ENCODE data around the gene IKZF1. TPM values are rescaled to one million over a fixed set of nuclear protein-coding genes. Genes with fewer than 3 reads are reported as not detected.
A peak's percentile ranks its signal among the peaks of the same experiment; 100 is the strongest.

The IKZF1 gene
- total and polyA plus RNA-seq, 2 of the 4 experiments (the other 2 are of a cell fraction), result not detected

GRCh38 chr7:50399635-50400034 lies 95.1 kb downstream of the IKZF1 start:
- peak overlapping the region; percentile 9 for H2AK9ac ChIP-seq (replicated peaks; ENCODE audit: low read depth, low read length, poor library complexity)
- H2BK15ac ChIP-seq (ENCODE audit: low read depth, low read length), result no peak overlapping the region
- no peak overlapping the region for H3K4me3 ChIP-seq (ENCODE audit: insufficient read depth, low read depth, low read length)
- BruUV-seq (replicated peaks), result no TSS peak
- no peak overlapping the region for H4K91ac ChIP-seq (ENCODE audit: insufficient read depth, low read depth, low read length)
- H4K20me1 ChIP-seq (ENCODE audit: insufficient read depth, low read length), result no peaks in the 10 kb centered on the region
- dilution Hi-C loops (cut with HindIII; ENCODE audit: low sequenced_read_pairs, unreplicated experiment), result no loop called here
- H3K23ac ChIP-seq (ENCODE audit: low read depth, low read length), result no peak overlapping the region
- H2BK20ac ChIP-seq (ENCODE audit: low read depth, low read length), result no peak overlapping the region
- H3K18ac ChIP-seq (ENCODE audit: low read depth, low read length), result no peak overlapping the region
- no CpG with 5 or more reads among the region's 21 CpGs for WGBS, 2 experiments (ENCODE audit: extremely low coverage in 2 of 2, insufficient read length in 1 of 2)
- H2BK5ac ChIP-seq (ENCODE audit: low read depth, low read length, poor library complexity, severe bottlenecking), result no peak overlapping the region
- no peak overlapping the region for H3K4me2 ChIP-seq (ENCODE audit: low read depth, low read length)
- H3K36me3 ChIP-seq (ENCODE audit: control insufficient read depth, insufficient read depth, low read length), result no peaks in the 10 kb centered on the region
- H3K79me1 ChIP-seq (ENCODE audit: low read depth in 1 of 2, low read length in 2 of 2), result no peaks in the 10 kb centered on the region
- TF ChIP-seq MAFK (IDR thresholded peaks at IDR 0.05; ENCODE audit: low read depth, low read length), result no peak
- TF ChIP-seq MAZ (IDR thresholded peaks at IDR 0.05; ENCODE audit: borderline replicate concordance, low read depth, low read length), result no peak
- TF ChIP-seq BHLHE40 (IDR thresholded peaks at IDR 0.05; ENCODE audit: low read depth, low read length), result no peak
- TF ChIP-seq MXI1 (IDR thresholded peaks at IDR 0.05; ENCODE audit: borderline replicate concordance, low read depth, low read length), result no peak
- no peak for TF ChIP-seq CEBPB (IDR thresholded peaks at IDR 0.05; ENCODE audit: low read depth, low read length)
- no peak for TF ChIP-seq POLR2A (IDR thresholded peaks at IDR 0.05; ENCODE audit: low read depth, low read length)
- TF ChIP-seq USF2 (IDR thresholded peaks at IDR 0.05; ENCODE audit: low read depth, low read length), result no peak
- no peak for TF ChIP-seq SMC3 (IDR thresholded peaks at IDR 0.05; ENCODE audit: low read depth, low read length)
- TF ChIP-seq FOS (IDR thresholded peaks at IDR 0.05; ENCODE audit: low read depth, low read length), result no peak
- TF ChIP-seq CTCF (conservative IDR thresholded peaks at IDR 0.05; ENCODE audit: low read depth, low read length), result no peak
- no peak for TF ChIP-seq RAD21 (IDR thresholded peaks at IDR 0.05; ENCODE audit: low read length)
- no peak for TF ChIP-seq RCOR1 (IDR thresholded peaks at IDR 0.05; ENCODE audit: insufficient replicate concordance, low read length)
- no peak overlapping the region for H2AK5ac ChIP-seq (ENCODE audit: low read depth, low read length)
- no peak overlapping the region for H3K9ac ChIP-seq (ENCODE audit: low read depth, low read length)
- no peak overlapping the region for H3K4ac ChIP-seq (ENCODE audit: low read depth, low read length)
- no peaks in the 10 kb centered on the region for H3K9me1 ChIP-seq (ENCODE audit: insufficient read depth, low read length)
- no peak for DNase-seq
- in situ Hi-C loops (cut with MboI; ENCODE audit: low sequenced_read_pairs), result no loop called here
- no peak overlapping the region for H3K14ac ChIP-seq (replicated peaks; ENCODE audit: low read depth, low read length)
- H3K9me3 ChIP-seq (ENCODE audit: control insufficient read depth, insufficient read depth, low read length), result no peaks in the 10 kb centered on the region
- POLR2A ChIA-PET (ENCODE audit: unreplicated experiment), result no interaction called here
- no peak overlapping the region for H2AFZ ChIP-seq (replicated peaks; ENCODE audit: low read length, poor library complexity)
- H4K8ac ChIP-seq (ENCODE audit: low read depth in 2 of 2, low read length in 2 of 2), result no peak overlapping the region
- no peak overlapping the region for H3K27ac ChIP-seq (ENCODE audit: insufficient read depth, low read length)
- H3K27me3 ChIP-seq (ENCODE audit: control insufficient read depth, insufficient read depth, low read length), result peaks cover 23% of the 10 kb centered on the region
- no peak overlapping the region for H2BK120ac ChIP-seq (ENCODE audit: low read depth, low read length)
- H4K5ac ChIP-seq (ENCODE audit: low read depth, low read length), result no peak overlapping the region
- no peak overlapping the region for H3K56ac ChIP-seq (ENCODE audit: extremely low read depth, insufficient read depth, low read length)
- no peaks in the 10 kb centered on the region for H3K4me1 ChIP-seq (ENCODE audit: control insufficient read depth, insufficient read depth, low read length)
- CTCF ChIA-PET, result no interaction called here
- no peak for ATAC-seq (ENCODE audit: low read depth)
- intact Hi-C loops (cut with micrococcal nuclease), result no loop called here
